T-helper 2 cell (primary cell): ENCODE data around the gene FAM83G.
A peak's percentile ranks its signal among the peaks of the same experiment; 100 is the strongest.
"Not testable (repeated sequence)": the region's sequence is repeated elsewhere in the genome, so short reads cannot be mapped to it uniquely, and the experiment has no call there.

Experiments
- DNase-seq, 5 experiments: peaks; one replicate each; pipeline versions ENCODE4 v3.0.0 to v3.0.0-alpha.2; 2012 to 2022
- total RNA-seq, 2 donors: gene quantifications; one replicate each; lab custom pipeline; 2026; lab: John Stamatoyannopoulos, UW

The FAM83G gene, protein sequence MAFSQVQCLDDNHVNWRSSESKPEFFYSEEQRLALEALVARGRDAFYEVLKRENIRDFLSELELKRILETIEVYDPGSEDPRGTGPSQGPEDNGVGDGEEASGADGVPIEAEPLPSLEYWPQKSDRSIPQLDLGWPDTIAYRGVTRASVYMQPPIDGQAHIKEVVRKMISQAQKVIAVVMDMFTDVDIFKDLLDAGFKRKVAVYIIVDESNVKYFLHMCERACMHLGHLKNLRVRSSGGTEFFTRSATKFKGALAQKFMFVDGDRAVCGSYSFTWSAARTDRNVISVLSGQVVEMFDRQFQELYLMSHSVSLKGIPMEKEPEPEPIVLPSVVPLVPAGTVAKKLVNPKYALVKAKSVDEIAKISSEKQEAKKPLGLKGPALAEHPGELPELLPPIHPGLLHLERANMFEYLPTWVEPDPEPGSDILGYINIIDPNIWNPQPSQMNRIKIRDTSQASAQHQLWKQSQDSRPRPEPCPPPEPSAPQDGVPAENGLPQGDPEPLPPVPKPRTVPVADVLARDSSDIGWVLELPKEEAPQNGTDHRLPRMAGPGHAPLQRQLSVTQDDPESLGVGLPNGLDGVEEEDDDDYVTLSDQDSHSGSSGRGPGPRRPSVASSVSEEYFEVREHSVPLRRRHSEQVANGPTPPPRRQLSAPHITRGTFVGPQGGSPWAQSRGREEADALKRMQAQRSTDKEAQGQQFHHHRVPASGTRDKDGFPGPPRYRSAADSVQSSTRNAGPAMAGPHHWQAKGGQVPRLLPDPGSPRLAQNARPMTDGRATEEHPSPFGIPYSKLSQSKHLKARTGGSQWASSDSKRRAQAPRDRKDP
- total RNA-seq = 21.5 to 28.1 reads per million in 2 donors

DNA sequence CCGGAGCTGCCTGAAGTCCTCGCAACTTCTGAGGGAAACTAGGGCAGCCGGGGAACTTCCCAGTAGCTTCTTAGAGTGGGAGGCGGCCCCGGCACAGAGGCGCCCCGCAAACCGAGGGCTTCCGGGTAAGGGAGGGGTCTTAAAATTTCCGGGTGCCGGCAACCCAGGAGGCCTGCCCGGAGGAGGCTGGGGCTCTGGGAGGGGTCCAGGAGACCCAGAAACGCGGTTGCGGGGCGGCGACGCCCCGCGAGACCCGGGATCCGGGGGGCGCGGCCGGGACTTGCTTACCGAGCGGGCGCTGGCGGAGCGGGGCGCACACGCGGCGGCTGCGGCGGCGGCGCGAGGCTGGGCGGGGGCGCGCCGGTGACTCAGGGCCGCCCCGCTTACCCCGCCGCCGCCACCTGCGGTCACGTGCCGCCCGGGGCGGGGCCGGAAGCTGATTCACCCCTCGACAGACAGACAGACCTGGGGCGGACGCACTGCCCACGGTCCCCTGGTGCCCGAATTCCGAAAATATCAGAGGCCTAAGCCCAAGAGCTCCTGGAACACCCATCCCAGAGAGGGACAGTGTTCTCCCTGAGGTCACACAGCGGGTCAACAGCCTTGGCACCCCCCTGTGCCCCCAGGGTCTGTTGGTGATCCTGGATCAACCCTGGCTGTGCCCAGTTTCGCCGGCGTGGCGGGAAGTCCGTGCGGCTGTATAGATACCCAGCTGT lies at the start of gene FAM83G:
TSS of gene FAM83G (minus strand) at position 344 of the 716 bp plus-strand sequence. CDS start 723 bp downstream, outside the sequence.
- DNase-seq = peak; percentile 65 to 88 (median 81)

DNA sequence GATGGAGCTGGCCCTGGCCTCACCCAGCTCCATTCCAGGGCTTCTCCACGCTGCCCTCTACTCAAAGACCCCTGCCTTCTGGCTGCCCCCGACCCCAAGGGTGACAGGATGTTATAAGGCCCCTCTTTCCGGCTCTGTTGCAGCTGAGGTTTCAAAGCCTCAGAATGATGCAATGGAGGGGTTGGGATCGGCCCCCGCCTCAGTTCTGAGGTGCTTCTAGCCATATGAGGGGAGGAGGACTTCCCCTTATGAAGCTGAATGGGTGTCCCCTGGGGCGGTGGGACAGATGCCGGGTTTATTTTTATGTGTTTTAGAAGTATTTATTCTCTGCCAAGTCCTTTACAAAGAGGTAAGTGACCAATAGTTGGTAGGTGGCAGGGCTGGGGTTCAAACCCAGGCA lies 44.3 kb upstream of the FAM83G start:
- DNase-seq = not testable (repeated sequence)

DNA sequence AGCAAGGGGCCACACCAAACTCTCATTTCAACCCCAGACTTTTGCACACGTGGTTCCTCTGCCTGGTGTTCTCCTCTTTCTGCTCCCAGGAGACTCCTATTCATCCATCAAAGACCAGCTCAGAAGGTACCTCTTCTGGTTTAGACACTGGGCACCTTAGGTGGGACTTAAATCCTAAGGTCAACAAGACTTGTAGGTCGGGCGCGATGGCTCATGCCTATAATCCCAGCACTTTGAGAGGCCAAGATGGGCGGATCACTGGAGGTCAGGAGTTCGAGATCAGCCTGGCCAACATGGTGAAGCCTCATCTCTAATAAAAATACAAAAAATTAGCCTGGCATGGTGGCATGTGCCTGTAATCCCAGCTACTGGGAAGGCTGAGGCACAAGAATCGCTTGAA lies 42.9 kb upstream of the FAM83G start:
- not testable (repeated sequence) for DNase-seq

DNA sequence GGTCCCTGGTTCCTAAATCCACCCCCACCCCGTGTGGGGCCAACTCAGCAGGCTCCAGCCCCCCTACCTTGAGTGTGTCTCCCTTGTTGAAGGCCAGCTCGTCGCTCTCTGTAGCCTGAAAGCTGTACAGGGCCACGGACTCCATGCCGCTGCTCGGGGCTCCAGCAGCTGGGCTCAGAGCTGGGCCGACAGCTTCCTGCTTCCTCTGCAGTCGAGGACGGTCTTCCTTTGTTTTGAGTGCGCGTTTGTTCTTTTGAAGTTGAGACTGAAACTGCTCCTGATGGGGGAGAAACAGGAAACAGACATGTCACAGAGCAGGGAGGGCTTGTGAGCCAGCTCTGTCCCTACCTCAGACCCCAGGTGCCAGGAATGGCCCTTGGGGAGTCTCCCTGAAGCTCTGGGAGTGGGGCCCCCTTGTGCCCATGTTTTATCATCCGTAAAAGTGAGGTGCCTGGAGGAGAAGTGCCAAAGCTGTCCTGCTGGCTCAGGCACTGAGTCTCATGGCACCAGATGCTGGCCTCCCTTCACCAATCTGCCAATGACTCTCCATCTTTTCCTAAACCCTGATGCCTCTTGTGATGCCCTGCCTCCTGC lies 42.3 kb upstream of the FAM83G start, which contains the start of gene GRAP:
TSS of gene GRAP (minus strand) at position 176 of the 594 bp plus-strand sequence. CDS start at position 145, 31 bp downstream.
- not testable (repeated sequence) for DNase-seq

DNA sequence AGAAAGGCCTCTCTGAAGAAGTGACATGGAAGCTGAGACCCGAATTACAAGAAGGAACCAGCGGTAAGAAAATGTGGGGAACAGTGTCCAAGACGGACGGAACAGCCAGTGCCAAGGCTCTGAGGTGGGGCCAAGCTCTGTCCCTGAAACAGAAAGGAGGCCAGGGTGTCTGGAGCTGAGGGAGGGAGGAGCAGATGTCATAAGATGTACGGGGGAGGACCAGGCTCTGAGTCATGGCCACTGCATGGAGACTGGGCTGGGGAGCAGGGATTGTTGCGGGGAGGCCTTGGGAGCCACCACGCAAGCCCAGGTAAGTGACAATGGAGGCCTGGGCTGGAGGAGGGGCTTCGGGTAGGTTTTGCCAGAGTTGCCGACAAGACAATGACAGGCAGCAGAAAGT lies 40.1 kb upstream of the FAM83G start:
- DNase-seq = not testable (repeated sequence)

DNA sequence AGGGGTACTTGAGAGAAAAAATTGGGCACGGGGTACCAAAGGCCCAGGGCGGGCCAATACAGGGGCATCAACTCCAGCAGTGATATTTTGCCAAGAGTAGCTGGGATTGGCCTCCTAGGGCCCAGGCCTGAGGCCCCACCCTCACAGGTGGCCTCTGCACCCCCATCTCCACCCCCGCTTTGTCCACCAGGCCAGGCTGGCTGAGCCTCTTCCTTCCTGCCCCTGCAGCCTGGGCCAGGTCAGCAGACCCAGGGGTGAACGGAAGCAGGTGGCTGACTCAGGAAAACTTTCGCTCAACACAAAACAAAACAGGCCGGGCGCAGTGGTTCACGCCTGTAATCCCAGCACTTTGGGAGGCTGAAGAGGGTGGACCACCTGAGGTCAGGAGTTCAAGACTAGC lies 38.5 kb upstream of the FAM83G start:
- not testable (repeated sequence) for DNase-seq

DNA sequence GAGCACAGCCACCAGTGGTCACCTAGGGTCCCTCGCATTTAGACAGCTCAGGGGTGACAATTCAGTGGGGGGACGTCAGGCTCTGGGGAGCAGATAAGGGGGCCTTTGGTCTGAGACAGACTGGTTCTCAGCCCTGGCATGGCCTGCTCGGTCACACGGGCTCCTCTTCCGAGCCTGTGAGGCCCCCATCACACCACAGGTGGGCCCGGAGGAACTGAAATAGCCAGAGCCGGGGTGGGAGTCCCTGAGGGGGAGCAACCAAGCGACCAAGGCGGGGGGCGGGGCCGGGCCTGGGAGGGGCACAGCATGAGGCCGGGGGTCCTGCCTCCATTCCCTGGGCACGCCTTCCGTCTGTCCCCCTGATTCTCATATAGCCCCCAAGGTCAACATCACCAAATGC lies 37.8 kb upstream of the FAM83G start:
- not testable (repeated sequence) for DNase-seq

DNA sequence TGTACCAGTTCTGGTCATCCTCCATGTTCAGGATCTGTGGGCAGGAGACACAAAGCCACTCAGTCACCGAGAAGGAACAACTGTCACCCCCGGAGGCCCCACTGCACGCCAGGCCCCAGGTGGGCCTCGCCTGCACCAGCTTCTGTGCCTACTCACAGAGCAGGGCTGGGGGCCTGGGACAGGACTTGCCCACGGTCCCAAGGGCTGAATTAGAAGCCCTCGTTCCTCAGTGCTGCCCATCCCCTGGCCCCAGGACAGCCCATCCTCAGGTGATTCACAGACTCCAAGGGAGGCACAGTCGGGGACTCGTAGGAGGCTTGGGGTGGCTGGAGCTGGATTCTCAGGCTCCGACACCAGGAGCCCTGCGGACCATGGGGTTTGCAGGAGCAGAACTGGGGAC lies 37.3 kb upstream of the FAM83G start:
- not testable (repeated sequence) for DNase-seq

DNA sequence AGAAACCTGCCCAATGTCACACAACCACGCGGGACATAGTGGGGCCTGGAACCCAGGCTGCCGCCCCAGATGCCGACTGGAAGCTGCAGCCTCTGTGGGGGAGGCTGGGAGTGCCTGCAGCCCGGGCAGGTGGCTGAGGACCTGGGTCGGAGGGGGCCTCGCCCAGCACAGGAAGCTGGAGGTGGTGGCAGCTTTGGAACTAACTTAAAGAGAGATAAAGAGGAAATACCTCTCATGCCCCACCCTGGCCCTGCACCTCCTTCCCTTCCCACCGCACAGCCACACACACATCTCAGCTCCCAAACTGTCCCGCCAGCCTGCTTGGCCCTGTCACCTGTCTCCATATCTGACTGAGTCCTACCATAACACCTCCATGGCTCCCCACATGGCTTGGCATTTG lies 35.8 kb upstream of the FAM83G start:
- DNase-seq = not testable (repeated sequence)

DNA sequence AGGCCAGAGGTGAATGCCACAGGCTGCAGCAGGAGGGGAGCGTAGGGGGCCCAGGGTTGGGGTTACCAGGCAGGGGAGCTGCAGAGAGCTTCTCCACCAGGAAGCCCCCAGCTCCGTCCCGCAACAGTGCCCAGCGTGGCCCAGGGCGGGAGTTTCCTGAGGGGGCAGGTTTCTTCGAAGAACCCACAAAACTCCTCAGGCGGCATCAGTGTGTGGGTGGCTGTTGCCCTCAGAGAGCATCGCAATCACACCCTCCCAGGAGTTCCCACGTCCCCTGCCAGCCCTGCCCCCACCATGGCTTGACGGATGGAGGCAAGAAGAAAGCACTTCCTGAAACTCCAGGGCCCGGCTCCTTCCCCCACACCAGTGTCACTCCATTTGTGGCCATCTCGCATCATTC lies 34.2 kb upstream of the FAM83G start:
- not testable (repeated sequence) for DNase-seq

DNA sequence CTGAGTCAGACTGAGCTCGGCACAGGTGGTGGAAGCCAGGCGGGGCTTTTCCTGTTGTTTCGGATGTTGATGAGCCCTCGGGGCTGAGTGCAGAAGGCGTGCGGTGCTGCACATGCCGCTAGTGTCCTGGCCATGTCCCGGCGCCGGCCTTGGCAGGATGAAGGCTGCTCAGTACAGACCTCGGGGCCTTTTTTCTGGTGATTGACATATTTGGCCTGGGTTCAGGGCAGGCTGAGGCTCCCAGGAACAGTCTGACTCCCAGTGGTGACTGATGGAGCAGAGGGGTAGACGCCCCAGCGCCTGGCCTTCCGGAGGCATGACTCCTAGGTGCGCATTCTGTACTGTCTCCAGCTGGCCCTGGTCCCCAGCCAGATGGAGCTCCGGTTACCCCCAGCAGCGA lies 33.4 kb upstream of the FAM83G start:
- DNase-seq = not testable (repeated sequence)

DNA sequence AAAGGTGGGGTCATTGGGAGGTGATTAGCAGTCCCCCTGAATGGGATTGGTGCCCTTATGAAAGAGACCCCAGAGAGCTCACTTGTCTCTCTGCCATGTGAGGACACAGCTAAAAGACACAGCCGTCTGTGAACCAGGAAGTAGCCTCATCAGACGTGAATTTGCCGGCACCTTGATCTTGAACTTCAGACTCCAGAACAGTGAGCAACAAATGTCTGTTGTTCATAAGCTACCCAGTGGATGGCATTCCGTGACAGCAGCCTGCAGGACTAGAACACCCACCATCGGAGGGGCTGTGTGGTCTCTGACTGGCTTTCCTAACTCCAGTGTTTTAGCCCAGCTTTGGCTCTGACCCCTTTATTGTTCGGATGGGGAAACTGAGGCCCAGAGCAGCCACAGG lies 33.0 kb upstream of the FAM83G start:
- DNase-seq = not testable (repeated sequence)

DNA sequence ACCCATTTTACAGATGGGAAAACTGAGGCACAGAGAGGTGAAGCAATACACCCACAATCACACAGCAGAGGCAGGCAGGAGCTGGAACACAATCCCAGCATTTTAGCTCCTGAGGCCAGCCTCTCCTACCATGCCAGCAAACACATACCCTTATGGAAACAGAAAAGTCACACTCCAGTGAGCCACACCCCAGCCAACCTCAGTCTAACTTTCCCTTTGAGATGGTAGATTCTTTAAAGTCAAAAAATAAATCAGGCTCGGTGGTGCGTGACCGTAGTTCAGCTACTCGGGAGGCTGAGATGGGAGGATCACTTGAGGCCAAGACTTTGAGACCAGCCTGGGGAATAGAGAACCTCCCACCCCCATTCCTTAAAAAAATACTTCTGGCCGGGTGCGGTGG lies 31.6 kb upstream of the FAM83G start:
- not testable (repeated sequence) for DNase-seq

DNA sequence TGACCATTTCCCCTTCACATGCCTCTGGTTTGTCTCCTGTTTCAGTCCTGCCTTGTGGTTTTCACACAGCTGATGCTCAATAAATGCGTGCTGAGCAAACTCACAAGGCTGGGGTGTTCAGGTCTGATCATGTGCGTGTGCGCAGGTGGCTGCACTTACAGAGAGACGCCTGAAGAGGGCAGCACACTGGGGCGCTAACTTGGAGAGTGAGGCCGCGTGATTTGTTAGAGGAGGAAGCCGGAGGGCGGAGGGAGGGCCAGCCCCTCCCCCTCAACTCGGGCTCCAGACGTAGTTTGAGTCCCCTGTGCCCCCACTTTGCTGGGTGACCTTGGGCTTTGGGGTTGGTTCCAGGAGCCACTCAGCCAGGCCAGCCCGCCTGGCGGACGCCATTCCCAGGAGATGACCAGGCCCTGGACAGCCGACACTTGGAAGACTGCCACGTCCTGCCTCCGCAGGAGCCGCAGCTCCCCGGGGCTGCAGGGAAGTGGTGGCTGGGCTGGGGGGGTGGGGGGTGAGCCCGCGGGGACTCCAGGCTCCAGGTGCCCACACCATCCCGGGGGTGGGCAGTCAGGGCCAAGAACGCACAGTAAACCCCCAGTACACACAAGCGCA lies 27.9 kb upstream of the FAM83G start:
- DNase-seq = not testable (repeated sequence)

DNA sequence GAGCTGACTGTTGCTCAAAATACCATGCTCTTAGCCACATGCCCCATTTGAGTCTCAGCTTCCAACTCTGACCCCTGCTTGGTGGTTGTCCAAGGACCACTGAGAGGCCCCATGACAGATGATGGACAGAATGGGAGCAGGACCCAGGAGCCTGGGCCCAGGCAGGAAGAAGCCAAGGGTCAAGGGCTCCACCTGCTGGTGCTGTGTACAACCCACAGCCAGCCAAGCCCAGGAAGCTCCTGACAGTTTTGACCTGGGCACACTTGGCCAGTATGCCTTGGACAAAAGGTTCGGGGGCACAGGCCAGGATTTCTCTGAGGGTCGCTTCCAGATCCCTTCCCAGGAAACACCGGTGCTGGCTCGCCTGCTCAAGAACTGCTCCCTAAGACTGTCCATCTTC lies 27.2 kb upstream of the FAM83G start:
- peak in 2 of 5 experiments; percentile 13 to 17 for DNase-seq

DNA sequence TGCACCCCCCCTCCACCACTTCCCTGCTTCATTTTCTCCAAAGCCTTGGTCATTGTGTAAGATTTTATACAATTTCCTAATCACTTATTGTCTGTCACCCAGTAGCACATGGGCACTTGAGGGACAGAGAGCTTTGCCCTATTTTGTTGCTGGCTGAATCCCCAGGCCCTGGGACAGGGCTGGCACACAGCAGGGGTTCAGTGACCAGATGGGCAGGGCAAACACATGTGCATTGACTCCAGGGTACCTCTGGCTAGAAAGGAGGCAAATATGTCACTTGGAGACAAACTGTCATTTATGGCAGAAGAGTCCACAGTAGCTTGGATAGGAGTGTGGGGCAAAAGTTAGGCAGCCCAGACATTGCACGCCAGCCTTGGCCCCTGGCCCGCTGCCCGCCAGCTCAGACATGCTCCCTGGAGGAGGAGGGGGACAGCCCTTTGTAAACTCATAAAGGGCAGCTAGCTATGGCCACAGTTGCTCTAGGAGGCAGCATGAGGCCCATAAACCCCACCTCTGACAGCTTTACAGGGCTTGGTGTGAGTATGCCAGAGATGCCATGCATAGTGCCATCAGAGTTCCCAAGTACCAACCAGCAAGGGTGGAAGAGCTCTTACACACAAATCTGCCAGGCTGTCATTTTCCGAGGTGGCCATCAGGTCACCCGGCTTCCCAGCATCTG lies 26.3 kb upstream of the FAM83G start:
- not testable (repeated sequence) for DNase-seq

DNA sequence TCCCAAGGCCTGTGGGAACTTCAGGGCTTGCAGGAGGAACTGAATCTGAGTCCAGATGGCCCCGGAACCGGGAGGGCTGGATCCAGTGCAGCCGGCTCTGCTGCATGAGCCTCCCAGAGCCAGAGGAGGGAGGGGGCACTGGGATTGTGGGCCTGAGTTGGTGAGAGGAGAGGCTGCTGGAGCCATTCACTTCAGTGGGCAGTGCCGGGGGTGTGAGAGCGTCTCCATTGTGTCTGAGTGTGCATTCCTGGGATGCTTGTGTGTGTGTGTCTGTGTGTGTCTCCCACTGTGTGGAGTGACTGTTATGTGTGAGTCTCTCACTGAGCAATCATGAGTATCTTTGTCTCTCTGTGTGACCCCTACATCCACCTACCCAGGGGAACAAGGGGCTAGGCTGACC lies 25.2 kb upstream of the FAM83G start:
- DNase-seq = not testable (repeated sequence)

DNA sequence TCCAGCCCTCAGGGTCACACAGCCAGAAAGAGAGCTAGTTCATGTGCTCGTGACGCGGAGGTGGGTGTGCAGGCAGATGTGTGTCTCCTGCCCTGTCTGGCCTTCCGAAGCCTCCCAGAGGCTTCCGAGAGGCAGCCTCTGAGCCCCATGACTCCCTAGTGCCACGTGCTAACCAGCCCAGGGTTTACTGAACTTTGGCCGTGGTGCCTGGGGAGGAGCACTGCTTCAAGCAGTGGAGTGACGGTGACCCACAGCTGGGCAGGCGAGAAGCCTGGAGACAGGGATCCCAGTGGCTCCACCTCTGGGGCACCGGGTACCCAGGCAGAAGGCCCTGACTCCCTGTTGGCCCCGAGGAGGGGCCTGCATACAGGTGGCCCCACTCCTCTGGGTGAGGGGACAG lies 24.1 kb upstream of the FAM83G start:
- not testable (repeated sequence) for DNase-seq

DNA sequence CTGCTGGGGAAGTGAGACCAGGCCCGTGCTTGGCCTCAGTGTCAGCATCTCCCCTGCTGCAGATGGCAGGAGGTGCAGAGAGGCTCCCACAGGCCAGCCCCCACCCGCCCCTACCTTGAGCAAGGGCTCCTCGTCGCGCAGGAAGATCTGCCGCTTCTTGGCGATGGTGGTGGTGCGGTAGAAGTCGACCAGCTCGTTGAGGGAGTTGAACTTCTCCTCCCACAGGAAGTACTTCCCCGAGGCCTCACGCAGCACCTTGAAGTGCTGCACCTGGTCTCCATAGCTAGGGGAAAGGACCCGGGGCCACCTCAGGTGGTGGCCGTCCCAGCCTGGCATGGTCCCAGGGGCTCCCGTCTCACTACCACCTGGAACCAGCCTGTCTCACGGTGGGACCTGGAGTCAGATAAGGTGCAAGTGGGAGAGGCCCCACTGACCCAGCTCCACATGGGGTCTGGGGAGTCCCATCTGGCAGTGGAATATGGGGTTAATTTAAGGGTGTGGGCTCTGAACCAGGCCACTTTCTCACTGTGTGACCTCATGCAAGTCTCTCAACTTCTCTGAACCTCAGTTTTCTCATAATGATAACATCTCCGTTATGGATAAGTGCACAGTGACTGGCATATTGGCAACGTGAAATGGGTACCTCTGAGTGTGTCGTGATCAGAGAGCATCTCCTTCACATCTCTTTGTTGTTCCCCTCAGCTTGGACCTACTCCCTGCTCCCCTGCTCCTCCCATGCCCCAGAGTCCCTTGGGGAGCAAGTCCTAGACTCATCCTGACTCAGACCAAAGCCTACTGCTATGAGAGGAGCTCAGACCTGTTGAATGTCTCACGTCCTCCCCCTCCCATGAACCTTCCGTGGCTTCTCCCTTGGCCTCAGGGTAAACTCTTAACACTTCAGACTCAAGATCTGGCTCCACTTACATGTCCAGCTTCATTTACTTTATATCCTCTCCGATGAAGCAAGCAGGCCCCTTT lies 19.8 kb upstream of the FAM83G start:
- no peak for DNase-seq
